ENCODE measurements around the gene PALD1.

PALD1 gene

DNA sequence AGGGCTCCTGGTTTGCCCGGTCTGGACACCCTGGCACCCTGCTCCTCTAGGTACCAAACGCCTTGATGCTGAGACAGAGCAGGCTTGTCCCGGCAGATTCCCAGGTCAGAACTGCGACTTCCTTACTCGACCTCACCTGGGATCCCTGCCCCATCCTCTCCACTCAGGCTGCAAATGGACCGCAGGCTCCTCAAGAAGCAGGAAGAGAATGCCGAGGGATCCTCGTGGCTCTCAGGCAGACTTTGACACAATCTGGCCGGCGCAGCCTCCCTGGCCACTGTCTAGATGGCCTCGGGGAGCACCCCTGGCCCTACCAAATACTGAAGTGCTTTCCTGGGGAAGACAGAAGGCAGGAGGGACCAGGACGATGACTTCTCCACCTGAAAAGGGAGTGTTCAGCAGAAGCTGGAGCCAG, 36.7 kb upstream of the PALD1 start:
- Histone ChIP-seq H3F3A (ENCODE audit: insufficient read depth) (no peaks in the 10 kb centered on the region), H3K27ac (ENCODE audit: low read depth, low read length) (no peak overlapping the region), H3K4me2 (ENCODE audit: low read depth, low read length, poor library complexity, severe bottlenecking) (no peak overlapping the region), H3K9me2 (replicated peaks; ENCODE audit: insufficient read depth, low read length) (no peaks in the 10 kb centered on the region), H3K9me3 (ENCODE audit: insufficient read depth, low read length) (no peaks in the 10 kb centered on the region), H3K36me3 (ENCODE audit: low read length) (no peaks in the 10 kb centered on the region), H2AFZ (ENCODE audit: low read depth, low read length, severe bottlenecking) (no peak overlapping the region), H4K20me1 (ENCODE audit: low read depth, low read length) (no peaks in the 10 kb centered on the region), H3K9ac (ENCODE audit: low read length) (no peak overlapping the region), H3K79me2 (ENCODE audit: insufficient read depth, low read length) (no peaks in the 10 kb centered on the region), H3K27me3 (ENCODE audit: low read length) (no peaks in the 10 kb centered on the region), H3K4me3 (ENCODE audit: insufficient read depth, low read length, poor library complexity, severe bottlenecking) (no peak overlapping the region)
- TF ChIP-seq, protein P1, sequence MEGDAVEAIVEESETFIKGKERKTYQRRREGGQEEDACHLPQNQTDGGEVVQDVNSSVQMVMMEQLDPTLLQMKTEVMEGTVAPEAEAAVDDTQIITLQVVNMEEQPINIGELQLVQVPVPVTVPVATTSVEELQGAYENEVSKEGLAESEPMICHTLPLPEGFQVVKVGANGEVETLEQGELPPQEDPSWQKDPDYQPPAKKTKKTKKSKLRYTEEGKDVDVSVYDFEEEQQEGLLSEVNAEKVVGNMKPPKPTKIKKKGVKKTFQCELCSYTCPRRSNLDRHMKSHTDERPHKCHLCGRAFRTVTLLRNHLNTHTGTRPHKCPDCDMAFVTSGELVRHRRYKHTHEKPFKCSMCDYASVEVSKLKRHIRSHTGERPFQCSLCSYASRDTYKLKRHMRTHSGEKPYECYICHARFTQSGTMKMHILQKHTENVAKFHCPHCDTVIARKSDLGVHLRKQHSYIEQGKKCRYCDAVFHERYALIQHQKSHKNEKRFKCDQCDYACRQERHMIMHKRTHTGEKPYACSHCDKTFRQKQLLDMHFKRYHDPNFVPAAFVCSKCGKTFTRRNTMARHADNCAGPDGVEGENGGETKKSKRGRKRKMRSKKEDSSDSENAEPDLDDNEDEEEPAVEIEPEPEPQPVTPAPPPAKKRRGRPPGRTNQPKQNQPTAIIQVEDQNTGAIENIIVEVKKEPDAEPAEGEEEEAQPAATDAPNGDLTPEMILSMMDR (IDR thresholded peaks at IDR 0.05; ENCODE audit: insufficient read depth, low read length, poor library complexity, severe bottlenecking), result no peak
- TF ChIP-seq EZH2phosphoT487 (conservative IDR thresholded peaks at IDR 0.05; ENCODE audit: low read length), result no peak

DNA sequence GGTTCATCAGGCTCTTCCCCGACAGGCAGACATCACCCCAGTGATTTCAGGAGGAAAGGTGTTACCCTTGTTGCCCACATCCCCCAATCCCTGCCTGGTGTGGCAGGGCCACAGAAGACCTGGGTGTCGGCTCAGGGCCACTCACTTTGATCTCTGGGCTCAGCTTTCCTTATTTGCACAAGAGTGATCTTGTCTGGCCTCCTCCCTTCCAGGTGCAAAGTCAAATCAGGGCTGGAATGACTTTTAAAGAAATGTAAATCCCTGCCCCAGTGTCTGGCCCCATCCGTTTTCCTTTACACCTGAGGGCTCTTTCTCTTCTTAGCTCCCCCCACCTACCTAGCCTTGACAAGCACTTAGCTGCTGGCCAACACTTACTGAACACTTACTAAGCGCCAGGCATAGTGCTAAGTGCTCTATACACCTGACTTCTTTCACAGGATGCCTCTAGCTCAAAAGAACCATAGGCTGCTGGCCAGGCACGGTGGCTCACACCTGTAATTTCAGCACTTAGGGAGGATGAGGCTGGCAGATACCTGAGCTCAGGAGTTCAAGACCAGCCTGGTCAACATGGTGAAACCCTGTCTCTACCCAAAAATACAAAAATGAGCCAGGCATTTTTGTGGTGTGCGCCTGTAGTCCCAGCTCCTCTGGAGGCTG, 36.1 kb upstream of the PALD1 start:
- H3K9me2 ChIP-seq (replicated peaks; ENCODE audit: insufficient read depth, low read length), result no peaks in the 10 kb centered on the region
- TF ChIP-seq, protein P1 (IDR thresholded peaks at IDR 0.05; ENCODE audit: insufficient read depth, low read length, poor library complexity, severe bottlenecking), result no peak
- no peak for TF ChIP-seq EZH2phosphoT487 (conservative IDR thresholded peaks at IDR 0.05; ENCODE audit: low read length)
- H4K20me1 ChIP-seq (ENCODE audit: low read depth, low read length), result no peaks in the 10 kb centered on the region
- no peaks in the 10 kb centered on the region for H3K36me3 ChIP-seq (ENCODE audit: low read length)
- H3K4me2 ChIP-seq (ENCODE audit: low read depth, low read length, poor library complexity, severe bottlenecking), result no peak overlapping the region
- H3K9me3 ChIP-seq (ENCODE audit: insufficient read depth, low read length), result no peaks in the 10 kb centered on the region
- H3K4me3 ChIP-seq (ENCODE audit: insufficient read depth, low read length, poor library complexity, severe bottlenecking), result no peak overlapping the region
- no peaks in the 10 kb centered on the region for H3K27me3 ChIP-seq (ENCODE audit: low read length)
- H3K79me2 ChIP-seq (ENCODE audit: insufficient read depth, low read length), result no peaks in the 10 kb centered on the region
- no peak overlapping the region for H3K9ac ChIP-seq (ENCODE audit: low read length)
- no peak overlapping the region for H3K27ac ChIP-seq (ENCODE audit: low read depth, low read length)
- no peaks in the 10 kb centered on the region for H3F3A ChIP-seq (ENCODE audit: insufficient read depth)
- no peak overlapping the region for H2AFZ ChIP-seq (ENCODE audit: low read depth, low read length, severe bottlenecking)

DNA sequence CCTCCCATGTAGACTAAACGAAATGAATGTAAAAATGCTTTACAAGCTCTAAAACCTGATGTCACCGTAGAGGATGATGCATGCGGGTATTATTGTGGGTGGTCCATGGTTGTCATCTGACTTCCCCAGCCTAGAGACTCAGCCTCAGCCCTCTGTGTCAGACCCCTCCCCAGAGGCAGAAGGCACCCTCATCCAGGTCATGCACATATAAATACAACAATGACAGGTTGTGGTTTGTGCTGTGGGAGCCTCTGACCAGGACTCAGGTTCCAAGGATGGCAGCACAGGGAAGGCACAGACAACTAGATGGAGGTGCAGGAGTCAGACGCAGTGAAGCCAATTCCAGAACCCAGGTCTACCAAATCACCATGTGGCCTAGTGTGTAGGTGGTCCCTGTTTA, 33.8 kb upstream of the PALD1 start:
- H3F3A ChIP-seq (ENCODE audit: insufficient read depth), result no peaks in the 10 kb centered on the region
- H3K4me3 ChIP-seq (ENCODE audit: insufficient read depth, low read length, poor library complexity, severe bottlenecking), result no peak overlapping the region
- H3K27me3 ChIP-seq (ENCODE audit: low read length), result no peaks in the 10 kb centered on the region
- H3K27ac ChIP-seq (ENCODE audit: low read depth, low read length), result no peak overlapping the region
- H3K4me2 ChIP-seq (ENCODE audit: low read depth, low read length, poor library complexity, severe bottlenecking), result no peak overlapping the region
- no peaks in the 10 kb centered on the region for H4K20me1 ChIP-seq (ENCODE audit: low read depth, low read length)
- H3K9ac ChIP-seq (ENCODE audit: low read length), result no peak overlapping the region
- H3K36me3 ChIP-seq (ENCODE audit: low read length), result no peaks in the 10 kb centered on the region
- TF ChIP-seq EZH2phosphoT487 (conservative IDR thresholded peaks at IDR 0.05; ENCODE audit: low read length), result no peak
- TF ChIP-seq, protein P1 (IDR thresholded peaks at IDR 0.05; ENCODE audit: insufficient read depth, low read length, poor library complexity, severe bottlenecking), result no peak
- H3K9me2 ChIP-seq (replicated peaks; ENCODE audit: insufficient read depth, low read length), result no peaks in the 10 kb centered on the region
- H3K9me3 ChIP-seq (ENCODE audit: insufficient read depth, low read length), result no peaks in the 10 kb centered on the region
- no peaks in the 10 kb centered on the region for H3K79me2 ChIP-seq (ENCODE audit: insufficient read depth, low read length)
- no peak overlapping the region for H2AFZ ChIP-seq (ENCODE audit: low read depth, low read length, severe bottlenecking)

Data from SU-DHL-6 (cell line).